Measurements from ENCODE around the gene KLB. TPM values are rescaled to one million over a fixed set of nuclear protein-coding genes. Genes with fewer than 3 reads are reported as not detected.

The KLB gene
- total and polyA plus RNA-seq, 2 of the 4 experiments (the other 2 are of a cell fraction): not detected

- Histone ChIP-seq H3K9me1 (ENCODE audit: insufficient read depth, low read length) (no peaks in the 10 kb centered on the region), H2BK15ac (ENCODE audit: low read depth, low read length) (no peak overlapping the region), H3K4ac (ENCODE audit: low read depth, low read length) (no peak overlapping the region), H3K14ac (replicated peaks; ENCODE audit: low read depth, low read length) (no peak overlapping the region), H4K8ac (ENCODE audit: low read depth in 2 of 2, low read length in 2 of 2) (no peak overlapping the region), H3K9ac (ENCODE audit: low read depth, low read length) (no peak overlapping the region), H3K79me1 (ENCODE audit: low read depth in 1 of 2, low read length in 2 of 2) (no peaks in the 10 kb centered on the region), H3K27me3 (ENCODE audit: control insufficient read depth, insufficient read depth, low read length) (peaks cover 13% of the 10 kb centered on the region), H4K20me1 (ENCODE audit: insufficient read depth, low read length) (no peaks in the 10 kb centered on the region), H3K27ac (ENCODE audit: insufficient read depth, low read length) (no peak overlapping the region), H3K9me3 (ENCODE audit: control insufficient read depth, insufficient read depth, low read length) (no peaks in the 10 kb centered on the region), H2AK5ac (ENCODE audit: low read depth, low read length) (no peak overlapping the region), H4K5ac (ENCODE audit: low read depth, low read length) (no peak overlapping the region), H2AFZ (replicated peaks; ENCODE audit: low read length, poor library complexity) (no peak overlapping the region), H2BK120ac (ENCODE audit: low read depth, low read length) (no peak overlapping the region), H4K91ac (ENCODE audit: insufficient read depth, low read depth, low read length) (no peak overlapping the region), H3K36me3 (ENCODE audit: control insufficient read depth, insufficient read depth, low read length) (no peaks in the 10 kb centered on the region), H3K4me3 (ENCODE audit: insufficient read depth, low read depth, low read length) (no peak overlapping the region), H3K18ac (ENCODE audit: low read depth, low read length) (no peak overlapping the region), H2BK20ac (ENCODE audit: low read depth, low read length) (no peak overlapping the region), H2BK5ac (ENCODE audit: low read depth, low read length, poor library complexity, severe bottlenecking) (no peak overlapping the region), H3K56ac (ENCODE audit: extremely low read depth, insufficient read depth, low read length) (no peak overlapping the region), H3K4me2 (ENCODE audit: low read depth, low read length) (no peak overlapping the region), H3K23ac (ENCODE audit: low read depth, low read length) (no peak overlapping the region), H2AK9ac (replicated peaks; ENCODE audit: low read depth, low read length, poor library complexity) (no peak overlapping the region), H3K4me1 (ENCODE audit: control insufficient read depth, insufficient read depth, low read length) (no peaks in the 10 kb centered on the region)
- in situ Hi-C loops (cut with MboI; ENCODE audit: low sequenced_read_pairs): no loop called here
- DNase-seq: no peak
- ChIA-PET POLR2A (ENCODE audit: unreplicated experiment) (interaction anchor here (0.6 kb wide), 1 partner anchor 55 kb away, joined by 4 read pairs; no protein-coding TSS in a partner anchor), CTCF (no interaction called here)
- WGBS, 2 experiments (ENCODE audit: extremely low coverage in 2 of 2, insufficient read length in 1 of 2): 76% methylated on average over 3 of the region's 11 CpGs; no CpG with 5 or more reads in 1 of the 2 experiments
- intact Hi-C loops (cut with micrococcal nuclease): no loop called here
- no peak for ATAC-seq (ENCODE audit: low read depth)
- no TSS peak for BruUV-seq (replicated peaks)
- no peak for TF ChIP-seq BHLHE40 (IDR thresholded peaks at IDR 0.05; ENCODE audit: low read depth, low read length)
- no peak for TF ChIP-seq ELK1 (IDR thresholded peaks at IDR 0.05; ENCODE audit: borderline replicate concordance, low read depth, low read length)
- no peak for TF ChIP-seq MAZ (IDR thresholded peaks at IDR 0.05; ENCODE audit: borderline replicate concordance, low read depth, low read length)
- TF ChIP-seq RCOR1 (IDR thresholded peaks at IDR 0.05; ENCODE audit: insufficient replicate concordance, low read length): no peak
- TF ChIP-seq SMC3 (IDR thresholded peaks at IDR 0.05; ENCODE audit: low read depth, low read length): no peak
- TF ChIP-seq RFX5 (IDR thresholded peaks at IDR 0.05; ENCODE audit: low read depth, low read length): no peak
- TF ChIP-seq NFE2L2 (IDR thresholded peaks at IDR 0.05; ENCODE audit: low read depth, low read length): no peak
- TF ChIP-seq POLR2A (IDR thresholded peaks at IDR 0.05; ENCODE audit: low read depth, low read length): no peak
- TF ChIP-seq, protein P1, sequence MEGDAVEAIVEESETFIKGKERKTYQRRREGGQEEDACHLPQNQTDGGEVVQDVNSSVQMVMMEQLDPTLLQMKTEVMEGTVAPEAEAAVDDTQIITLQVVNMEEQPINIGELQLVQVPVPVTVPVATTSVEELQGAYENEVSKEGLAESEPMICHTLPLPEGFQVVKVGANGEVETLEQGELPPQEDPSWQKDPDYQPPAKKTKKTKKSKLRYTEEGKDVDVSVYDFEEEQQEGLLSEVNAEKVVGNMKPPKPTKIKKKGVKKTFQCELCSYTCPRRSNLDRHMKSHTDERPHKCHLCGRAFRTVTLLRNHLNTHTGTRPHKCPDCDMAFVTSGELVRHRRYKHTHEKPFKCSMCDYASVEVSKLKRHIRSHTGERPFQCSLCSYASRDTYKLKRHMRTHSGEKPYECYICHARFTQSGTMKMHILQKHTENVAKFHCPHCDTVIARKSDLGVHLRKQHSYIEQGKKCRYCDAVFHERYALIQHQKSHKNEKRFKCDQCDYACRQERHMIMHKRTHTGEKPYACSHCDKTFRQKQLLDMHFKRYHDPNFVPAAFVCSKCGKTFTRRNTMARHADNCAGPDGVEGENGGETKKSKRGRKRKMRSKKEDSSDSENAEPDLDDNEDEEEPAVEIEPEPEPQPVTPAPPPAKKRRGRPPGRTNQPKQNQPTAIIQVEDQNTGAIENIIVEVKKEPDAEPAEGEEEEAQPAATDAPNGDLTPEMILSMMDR (conservative IDR thresholded peaks at IDR 0.05; ENCODE audit: low read depth, low read length): no peak
- no peak for TF ChIP-seq CHD1 (IDR thresholded peaks at IDR 0.05; ENCODE audit: low read depth, low read length)
- TF ChIP-seq FOS (IDR thresholded peaks at IDR 0.05; ENCODE audit: low read depth, low read length): no peak
- TF ChIP-seq CEBPB (IDR thresholded peaks at IDR 0.05; ENCODE audit: low read depth, low read length): no peak
- TF ChIP-seq MXI1 (IDR thresholded peaks at IDR 0.05; ENCODE audit: borderline replicate concordance, low read depth, low read length): no peak
- TF ChIP-seq USF2 (IDR thresholded peaks at IDR 0.05; ENCODE audit: low read depth, low read length): no peak
- no peak for TF ChIP-seq MAFK (IDR thresholded peaks at IDR 0.05; ENCODE audit: low read depth, low read length)
- TF ChIP-seq RAD21 (IDR thresholded peaks at IDR 0.05; ENCODE audit: low read length): no peak
- dilution Hi-C loops (cut with HindIII; ENCODE audit: low sequenced_read_pairs, unreplicated experiment): no loop called here
These were observed 22.2 kb upstream of the KLB start for GRCh38 chr4:39384563-39384962.
